Measurements from ENCODE around the gene IL1F10. TPM values are rescaled to one million over a fixed set of nuclear protein-coding genes. Genes with fewer than 3 reads are reported as not detected.

IL1F10 gene
- total and polyA plus RNA-seq, 2 of the 13 experiments (the other 11 are each of a cell fraction or from before 2014, with no cell fraction given): not detected

DNA sequence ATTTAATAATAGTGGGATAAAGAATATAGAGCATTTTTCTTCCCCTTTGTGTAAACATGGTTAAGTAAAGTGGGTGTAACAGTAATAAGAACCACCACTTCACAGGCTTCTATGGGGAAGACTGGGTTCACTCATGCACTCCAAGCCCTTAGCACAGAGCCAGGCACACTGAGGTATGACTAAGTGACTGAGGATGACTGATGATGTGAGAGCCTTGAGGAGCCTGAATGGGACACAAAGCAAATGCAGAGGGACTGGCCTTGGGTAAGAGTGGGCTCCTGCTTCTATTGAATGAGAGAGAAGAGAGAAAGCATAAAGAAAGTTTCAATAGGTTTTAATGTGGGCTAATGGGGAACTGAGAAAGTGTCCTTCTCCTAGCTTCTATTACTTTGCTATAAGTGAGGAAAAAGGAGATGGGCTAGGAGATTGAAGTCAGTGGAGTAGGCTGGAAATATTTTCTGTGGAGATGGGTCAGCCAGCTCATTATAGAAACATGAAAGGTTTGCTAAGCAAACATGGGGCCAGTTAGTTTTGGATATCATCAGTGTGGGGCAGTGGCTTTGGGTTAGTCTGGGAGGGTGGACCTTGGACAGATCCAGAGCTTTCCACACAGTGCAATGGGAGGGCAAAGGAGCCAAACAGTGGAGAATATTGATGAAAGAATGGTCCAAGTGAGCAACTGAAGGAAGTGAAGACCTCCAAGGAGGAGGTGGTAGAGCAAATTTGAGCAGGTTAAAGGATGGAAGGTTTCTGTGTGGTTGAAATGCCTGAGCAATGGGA is 20.6 kb downstream of the IL1F10 start (continued):
- TF ChIP-seq, protein P1, sequence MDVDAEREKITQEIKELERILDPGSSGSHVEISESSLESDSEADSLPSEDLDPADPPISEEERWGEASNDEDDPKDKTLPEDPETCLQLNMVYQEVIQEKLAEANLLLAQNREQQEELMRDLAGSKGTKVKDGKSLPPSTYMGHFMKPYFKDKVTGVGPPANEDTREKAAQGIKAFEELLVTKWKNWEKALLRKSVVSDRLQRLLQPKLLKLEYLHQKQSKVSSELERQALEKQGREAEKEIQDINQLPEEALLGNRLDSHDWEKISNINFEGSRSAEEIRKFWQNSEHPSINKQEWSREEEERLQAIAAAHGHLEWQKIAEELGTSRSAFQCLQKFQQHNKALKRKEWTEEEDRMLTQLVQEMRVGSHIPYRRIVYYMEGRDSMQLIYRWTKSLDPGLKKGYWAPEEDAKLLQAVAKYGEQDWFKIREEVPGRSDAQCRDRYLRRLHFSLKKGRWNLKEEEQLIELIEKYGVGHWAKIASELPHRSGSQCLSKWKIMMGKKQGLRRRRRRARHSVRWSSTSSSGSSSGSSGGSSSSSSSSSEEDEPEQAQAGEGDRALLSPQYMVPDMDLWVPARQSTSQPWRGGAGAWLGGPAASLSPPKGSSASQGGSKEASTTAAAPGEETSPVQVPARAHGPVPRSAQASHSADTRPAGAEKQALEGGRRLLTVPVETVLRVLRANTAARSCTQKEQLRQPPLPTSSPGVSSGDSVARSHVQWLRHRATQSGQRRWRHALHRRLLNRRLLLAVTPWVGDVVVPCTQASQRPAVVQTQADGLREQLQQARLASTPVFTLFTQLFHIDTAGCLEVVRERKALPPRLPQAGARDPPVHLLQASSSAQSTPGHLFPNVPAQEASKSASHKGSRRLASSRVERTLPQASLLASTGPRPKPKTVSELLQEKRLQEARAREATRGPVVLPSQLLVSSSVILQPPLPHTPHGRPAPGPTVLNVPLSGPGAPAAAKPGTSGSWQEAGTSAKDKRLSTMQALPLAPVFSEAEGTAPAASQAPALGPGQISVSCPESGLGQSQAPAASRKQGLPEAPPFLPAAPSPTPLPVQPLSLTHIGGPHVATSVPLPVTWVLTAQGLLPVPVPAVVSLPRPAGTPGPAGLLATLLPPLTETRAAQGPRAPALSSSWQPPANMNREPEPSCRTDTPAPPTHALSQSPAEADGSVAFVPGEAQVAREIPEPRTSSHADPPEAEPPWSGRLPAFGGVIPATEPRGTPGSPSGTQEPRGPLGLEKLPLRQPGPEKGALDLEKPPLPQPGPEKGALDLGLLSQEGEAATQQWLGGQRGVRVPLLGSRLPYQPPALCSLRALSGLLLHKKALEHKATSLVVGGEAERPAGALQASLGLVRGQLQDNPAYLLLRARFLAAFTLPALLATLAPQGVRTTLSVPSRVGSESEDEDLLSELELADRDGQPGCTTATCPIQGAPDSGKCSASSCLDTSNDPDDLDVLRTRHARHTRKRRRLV (CRISPR knock-in tag; IDR thresholded peaks at IDR 0.05): no peak
- no peak for TF ChIP-seq ZNF230 (CRISPR knock-in tag; IDR thresholded peaks at IDR 0.05)
- TF ChIP-seq, protein P2, sequence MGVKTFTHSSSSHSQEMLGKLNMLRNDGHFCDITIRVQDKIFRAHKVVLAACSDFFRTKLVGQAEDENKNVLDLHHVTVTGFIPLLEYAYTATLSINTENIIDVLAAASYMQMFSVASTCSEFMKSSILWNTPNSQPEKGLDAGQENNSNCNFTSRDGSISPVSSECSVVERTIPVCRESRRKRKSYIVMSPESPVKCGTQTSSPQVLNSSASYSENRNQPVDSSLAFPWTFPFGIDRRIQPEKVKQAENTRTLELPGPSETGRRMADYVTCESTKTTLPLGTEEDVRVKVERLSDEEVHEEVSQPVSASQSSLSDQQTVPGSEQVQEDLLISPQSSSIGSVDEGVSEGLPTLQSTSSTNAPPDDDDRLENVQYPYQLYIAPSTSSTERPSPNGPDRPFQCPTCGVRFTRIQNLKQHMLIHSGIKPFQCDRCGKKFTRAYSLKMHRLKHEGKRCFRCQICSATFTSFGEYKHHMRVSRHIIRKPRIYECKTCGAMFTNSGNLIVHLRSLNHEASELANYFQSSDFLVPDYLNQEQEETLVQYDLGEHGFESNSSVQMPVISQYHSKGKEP (CRISPR knock-in tag; IDR thresholded peaks at IDR 0.05): no peak
- TF ChIP-seq, protein P3, sequence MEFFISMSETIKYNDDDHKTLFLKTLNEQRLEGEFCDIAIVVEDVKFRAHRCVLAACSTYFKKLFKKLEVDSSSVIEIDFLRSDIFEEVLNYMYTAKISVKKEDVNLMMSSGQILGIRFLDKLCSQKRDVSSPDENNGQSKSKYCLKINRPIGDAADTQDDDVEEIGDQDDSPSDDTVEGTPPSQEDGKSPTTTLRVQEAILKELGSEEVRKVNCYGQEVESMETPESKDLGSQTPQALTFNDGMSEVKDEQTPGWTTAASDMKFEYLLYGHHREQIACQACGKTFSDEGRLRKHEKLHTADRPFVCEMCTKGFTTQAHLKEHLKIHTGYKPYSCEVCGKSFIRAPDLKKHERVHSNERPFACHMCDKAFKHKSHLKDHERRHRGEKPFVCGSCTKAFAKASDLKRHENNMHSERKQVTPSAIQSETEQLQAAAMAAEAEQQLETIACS (CRISPR knock-in tag; IDR thresholded peaks at IDR 0.05): no peak
- TF ChIP-seq, protein P4, sequence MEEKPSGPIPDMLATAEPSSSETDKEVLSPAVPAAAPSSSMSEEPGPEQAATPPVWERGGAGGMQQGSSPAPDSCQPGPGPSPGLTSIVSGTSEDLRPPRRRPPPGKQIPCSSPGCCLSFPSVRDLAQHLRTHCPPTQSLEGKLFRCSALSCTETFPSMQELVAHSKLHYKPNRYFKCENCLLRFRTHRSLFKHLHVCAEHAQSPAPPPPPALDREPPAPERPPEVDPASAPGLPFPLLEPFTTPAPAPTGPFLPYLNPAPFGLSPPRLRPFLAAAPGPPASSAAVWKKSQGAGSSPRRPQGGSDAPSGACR (CRISPR knock-in tag; IDR thresholded peaks at IDR 0.05): no peak
- TF ChIP-seq, protein P5, sequence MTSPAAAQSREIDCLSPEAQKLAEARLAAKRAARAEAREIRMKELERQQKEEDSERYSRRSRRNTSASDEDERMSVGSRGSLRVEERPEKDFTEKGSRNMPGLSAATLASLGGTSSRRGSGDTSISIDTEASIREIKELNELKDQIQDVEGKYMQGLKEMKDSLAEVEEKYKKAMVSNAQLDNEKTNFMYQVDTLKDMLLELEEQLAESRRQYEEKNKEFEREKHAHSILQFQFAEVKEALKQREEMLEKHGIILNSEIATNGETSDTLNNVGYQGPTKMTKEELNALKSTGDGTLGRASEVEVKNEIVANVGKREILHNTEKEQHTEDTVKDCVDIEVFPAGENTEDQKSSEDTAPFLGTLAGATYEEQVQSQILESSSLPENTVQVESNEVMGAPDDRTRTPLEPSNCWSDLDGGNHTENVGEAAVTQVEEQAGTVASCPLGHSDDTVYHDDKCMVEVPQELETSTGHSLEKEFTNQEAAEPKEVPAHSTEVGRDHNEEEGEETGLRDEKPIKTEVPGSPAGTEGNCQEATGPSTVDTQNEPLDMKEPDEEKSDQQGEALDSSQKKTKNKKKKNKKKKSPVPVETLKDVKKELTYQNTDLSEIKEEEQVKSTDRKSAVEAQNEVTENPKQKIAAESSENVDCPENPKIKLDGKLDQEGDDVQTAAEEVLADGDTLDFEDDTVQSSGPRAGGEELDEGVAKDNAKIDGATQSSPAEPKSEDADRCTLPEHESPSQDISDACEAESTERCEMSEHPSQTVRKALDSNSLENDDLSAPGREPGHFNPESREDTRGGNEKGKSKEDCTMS (CRISPR knock-in tag; conservative IDR thresholded peaks at IDR 0.05): no peak
- no peak; the same call in 1 of the 2 replicates for TF ChIP-seq NR2F2 (IDR thresholded peaks at IDR 0.05; ENCODE audit: borderline replicate concordance, low read depth)
- TF ChIP-seq MIXL1 (CRISPR knock-in tag; IDR thresholded peaks at IDR 0.05): peak; percentile 88
- TF ChIP-seq ZNF747 (CRISPR knock-in tag; IDR thresholded peaks at IDR 0.05; ENCODE audit: borderline replicate concordance): 0 out of 2 replicates have a peak, but pooled peaks have one; percentile 57
- TF ChIP-seq, protein P6, sequence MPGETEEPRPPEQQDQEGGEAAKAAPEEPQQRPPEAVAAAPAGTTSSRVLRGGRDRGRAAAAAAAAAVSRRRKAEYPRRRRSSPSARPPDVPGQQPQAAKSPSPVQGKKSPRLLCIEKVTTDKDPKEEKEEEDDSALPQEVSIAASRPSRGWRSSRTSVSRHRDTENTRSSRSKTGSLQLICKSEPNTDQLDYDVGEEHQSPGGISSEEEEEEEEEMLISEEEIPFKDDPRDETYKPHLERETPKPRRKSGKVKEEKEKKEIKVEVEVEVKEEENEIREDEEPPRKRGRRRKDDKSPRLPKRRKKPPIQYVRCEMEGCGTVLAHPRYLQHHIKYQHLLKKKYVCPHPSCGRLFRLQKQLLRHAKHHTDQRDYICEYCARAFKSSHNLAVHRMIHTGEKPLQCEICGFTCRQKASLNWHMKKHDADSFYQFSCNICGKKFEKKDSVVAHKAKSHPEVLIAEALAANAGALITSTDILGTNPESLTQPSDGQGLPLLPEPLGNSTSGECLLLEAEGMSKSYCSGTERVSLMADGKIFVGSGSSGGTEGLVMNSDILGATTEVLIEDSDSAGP (CRISPR knock-in tag; IDR thresholded peaks at IDR 0.05; ENCODE audit: borderline replicate concordance): no peak; the same call in 1 of the 2 replicates
- no peak for TF ChIP-seq ISX (CRISPR knock-in tag; conservative IDR thresholded peaks at IDR 0.05)
- no peak for TF ChIP-seq CC2D1A (CRISPR knock-in tag; IDR thresholded peaks at IDR 0.05)
- 0 out of 2 replicates have a peak, but pooled peaks have one; percentile 44 for TF ChIP-seq KDM4B (CRISPR knock-in tag; IDR thresholded peaks at IDR 0.05)
- TF ChIP-seq, protein P7, sequence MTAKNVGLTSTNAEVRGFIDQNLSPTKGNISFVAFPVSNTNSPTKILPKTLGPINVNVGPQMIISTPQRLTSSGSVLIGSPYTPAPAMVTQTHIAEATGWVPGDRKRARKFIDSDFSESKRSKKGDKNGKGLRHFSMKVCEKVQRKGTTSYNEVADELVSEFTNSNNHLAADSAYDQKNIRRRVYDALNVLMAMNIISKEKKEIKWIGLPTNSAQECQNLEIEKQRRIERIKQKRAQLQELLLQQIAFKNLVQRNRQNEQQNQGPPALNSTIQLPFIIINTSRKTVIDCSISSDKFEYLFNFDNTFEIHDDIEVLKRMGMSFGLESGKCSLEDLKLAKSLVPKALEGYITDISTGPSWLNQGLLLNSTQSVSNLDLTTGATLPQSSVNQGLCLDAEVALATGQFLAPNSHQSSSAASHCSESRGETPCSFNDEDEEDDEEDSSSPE (CRISPR knock-in tag; IDR thresholded peaks at IDR 0.05): peak; percentile 36

Data from HepG2 (cell line).